Heart right ventricle (tissue), 16 donors: ENCODE results near the gene C11orf65. TPM values are rescaled to one million over a fixed set of nuclear protein-coding genes. Genes with fewer than 3 reads are reported as not detected.

Source experiments
- ATAC-seq, 8 donors: fragments of 200-7000 bp; cut with Tn5 transposase; one replicate each; pipeline ENCODE4 v1.9.1; 2020; ENCODE audit warnings: mild to moderate bottlenecking in 8 of 8, moderate library complexity in 8 of 8, moderate number of reproducible peaks in 1 of 8
- DNase-seq, 2 donors: peaks; one replicate each; pipeline ENCODE4 v3.0.0-alpha.2; 2020
- H3K27ac ChIP-seq, 10 donors: fragments of 200-600 bp; sonication (generic) in 2 of 10; one replicate each; pipeline versions ENCODE4 v1.5.0 to v1.8.0; 2020 to 2022; ENCODE audit warnings: mild to moderate bottlenecking in 3 of 10
- H3K27me3 ChIP-seq, 7 donors: fragments of 200-600 bp; one replicate each; pipeline ENCODE4 v1.8.0; 2021 to 2022; ENCODE audit warnings: mild to moderate bottlenecking in 2 of 7
- H3K36me3 ChIP-seq, 9 donors: fragments of 200-600 bp; sonication (generic) in 1 of 9; one replicate each; pipeline versions ENCODE4 v1.5.0 to v1.8.0; 2020 to 2022; ENCODE audit warnings: mild to moderate bottlenecking in 2 of 9
- H3K4me1 ChIP-seq, 9 donors: fragments of 200-600 bp; sonication (generic) in 1 of 9; one replicate each; pipeline versions ENCODE4 v1.5.0 to v1.8.0; 2020 to 2022; ENCODE audit warnings: mild to moderate bottlenecking in 4 of 9
- H3K4me3 ChIP-seq, 10 donors: fragments of 200-600 bp; sonication (generic) in 2 of 10; one replicate each; pipeline versions ENCODE4 v1.5.0 to v1.8.0; 2020 to 2022; ENCODE audit warnings: mild to moderate bottlenecking in 7 of 10, moderate library complexity in 2 of 10
- H3K9me3 ChIP-seq, 11 donors: fragments of 200-600 bp in 10 of 11; sonication (generic) in 2 of 11; one replicate each; pipeline versions ENCODE4 v1.5.0 to v1.8.0; 2013 to 2022; ENCODE audit warnings: mild to moderate bottlenecking in 2 of 11, control low read depth in 1 of 11, moderate library complexity in 1 of 11
- CTCF ChIP-seq, 9 donors: fragments of 200-600 bp; sonication (generic) in 2 of 9; IDR thresholded peaks; one replicate each; pipeline versions ENCODE4 v1.5.0 to v1.8.0; 2021 to 2022; ENCODE audit warnings: antibody characterized with exemption in 9 of 9, mild to moderate bottlenecking in 5 of 9, moderate library complexity in 1 of 9
- WGBS, 2 donors: extraction: QIAGEN DNeasy Blood & Tissue Kit; methylation state at CpG; one replicate each; pipeline ENCODE4 v1.1.7; 2013; ENCODE audit warnings: inconsistent platforms in 1 of 2; 5-methylcytosine and 5-hydroxymethylcytosine counted together
- intact Hi-C, 10 donors: fragments of 100-400 bp; cut with DNase I; formaldehyde crosslinking; loops; one replicate each; pipeline versions ENCODE4 v1.11.1 to v1.14.2; 2022
- polyA plus RNA-seq, 2 donors: library from polyadenylated mRNA; stranded (reverse); fragments of 200-250 nt; gene quantifications; one replicate each; pipeline ENCODE4 v1.2.3, GENCODE V29; 2013
- total RNA-seq, 10 donors: library from RNA; stranded (reverse); fragmentation: NEBNext Ultra II Directional in 3 of 10; extraction: Animal tissue kit (Norgen Biotek cat#: 25700) in 3 of 10; gene quantifications; one replicate each; pipeline versions ENCODE4 v1.2.1 to v1.2.4, GENCODE V29; 2021 to 2023
- donor health status: Arrhythmogenic right ventricular cardiomyopathy.
- donor health status: ischemic (EF 13 %, LVEDD 7.1; RV severe dilation, severe dysfunction).
- donor health status: healthy with polysubstance abuse.
- donor health status: DM: no; HTN: yes; CAD: no.
- donor health status: DM: no; HTN: no; CAD: no.
- donor health status: ischemic (EF 25% LVEDD 6.9; RV normal size, moderate dysfunction).
- donor health status: ischemic (EF 25% LVEDD 5.7; RV mildly dilated, moderate dysfunction).
- donor health status: healthy.
- donor health status: DM: yes; HTN: yes; CAD: no.
- donor health status: Ischemic cardiomyopathy.
- donor health status: ischemic (EF 35%, LVEDD 5.7; RV mildly dilated, moderate dysfunction).
- donor health status: nonischemic (EF 11% LVEDD 7.7; RV severe dilation, severe dysfunction).
- donor health status: DM: yes; HTN: yes; CAD: no.
- donor health status: PGD.
- donor health status: ischemic (EF 29% LVEDD 5.4; RV normal size, mild dysfunction).
- donor health status: nonischemic (EF 23%, LVEDD 6.1; RV moderate dilation, normal function).

Gene C11orf65
- total and polyA plus RNA-seq, 12 donors: 0.16 to 1.6 (median 1.1) TPM; not detected in 1

- WGBS, 2 donors: 61 to 65% methylated on average over 29 of the region's 29 CpGs
- peak overlapping the region; percentile 83 to 100 (median 95) for H3K27ac ChIP-seq
- intact Hi-C loops: loop anchor here in 6 of 10 donors (1.0 to 10.0 kb wide), 5 partner anchors 32 to 274 kb away; partner anchors contain the start of genes ATM (in 1 of the 6), C11orf65 (in 1 of the 6), DDX10 (in 1 of the 6) and NPAT (in 1 of the 6)
Observed at GRCh38 chr11:108498816-108499408, 31.6 kb upstream of the C11orf65 start.

GRCh38 chr11:108498046-108498815 is 30.9 kb upstream of the C11orf65 start, which contains the start of gene POGLUT3:
Gene POGLUT3 (minus strand): TSS chr11:108498384. CDS start chr11:108498366, 18 bp downstream.
- WGBS, 2 donors: 0% methylated on average over 65 to 84 of the region's 84 CpGs
- H3K27me3 ChIP-seq: no peaks in the 10 kb centered on the region
- peak within 1 kb of the TSS; percentile 83 to 100 (median 95) for H3K27ac ChIP-seq
- peak in 3 of 9 donors; percentile 6 to 13 (median 8) for TF ChIP-seq CTCF (IDR thresholded peaks at IDR 0.05)
- H3K4me3 ChIP-seq: peak within 1 kb of the TSS; percentile 62 to 83 (median 76)
- no peaks in the 10 kb centered on the region for H3K9me3 ChIP-seq
- ATAC-seq: peak; percentile 64 to 90 (median 79)
- H3K4me1 ChIP-seq: peaks cover 3 to 22% (median 18%) of the 10 kb centered on the region in 9 donors
- intact Hi-C loops: loop anchor here in 6 of 10 donors (1.0 to 10.0 kb wide), 5 partner anchors 31 to 273 kb away; partner anchors contain the start of genes ATM (in 1 of the 6), C11orf65 (in 1 of the 6), DDX10 (in 1 of the 6) and NPAT (in 1 of the 6)
- DNase-seq: peak; percentile 48 to 73
- no peaks in the 10 kb centered on the region for H3K36me3 ChIP-seq

More at GRCh38 chr11:108498816-108499408, 31.6 kb upstream of the C11orf65 start:
- no peaks in the 10 kb centered on the region for H3K9me3 ChIP-seq
- TF ChIP-seq CTCF (IDR thresholded peaks at IDR 0.05): no peak
- no peaks in the 10 kb centered on the region for H3K27me3 ChIP-seq
- H3K36me3 ChIP-seq: no peaks in the 10 kb centered on the region
- ATAC-seq (no peak), DNase-seq (no peak)
- H3K4me1 ChIP-seq: peaks cover 3 to 22% (median 18%) of the 10 kb centered on the region in 9 donors
- H3K4me3 ChIP-seq: peak overlapping the region; percentile 62 to 83 (median 76)

- DNase-seq: peak; percentile 77 to 89
- H3K4me1 ChIP-seq: peaks cover 3 to 22% (median 18%) of the 10 kb centered on the region in 9 donors
- H3K9me3 ChIP-seq: no peaks in the 10 kb centered on the region
- H3K27ac ChIP-seq: peak overlapping the region; percentile 83 to 100 (median 95)
- no peaks in the 10 kb centered on the region for H3K36me3 ChIP-seq
- WGBS, 2 donors: 3 to 4% methylated on average over 30 of the region's 30 CpGs
- TF ChIP-seq CTCF (IDR thresholded peaks at IDR 0.05): no peak
- ATAC-seq: peak; percentile 93 to 98 (median 96)
- no peaks in the 10 kb centered on the region for H3K27me3 ChIP-seq
- intact Hi-C loops: loop anchor here in 6 of 10 donors (1.0 to 10.0 kb wide), 6 partner anchors 30 to 273 kb away; partner anchors contain the start of genes C11orf65 (in 3 of the 6), ATM (in 1 of the 6), DDX10 (in 1 of the 6) and NPAT (in 1 of the 6)
- peak overlapping the region; percentile 62 to 83 (median 76) for H3K4me3 ChIP-seq
Observed at GRCh38 chr11:108497317-108498045, 30.2 kb upstream of the C11orf65 start.
